ENCODE data around the gene IKZF2. TPM values are rescaled to one million over a fixed set of nuclear protein-coding genes. Genes with fewer than 3 reads are reported as not detected.

IKZF2 gene
- total and polyA plus RNA-seq, 7 donors = 0.29 to 11.6 (median 3.2) TPM

DNA sequence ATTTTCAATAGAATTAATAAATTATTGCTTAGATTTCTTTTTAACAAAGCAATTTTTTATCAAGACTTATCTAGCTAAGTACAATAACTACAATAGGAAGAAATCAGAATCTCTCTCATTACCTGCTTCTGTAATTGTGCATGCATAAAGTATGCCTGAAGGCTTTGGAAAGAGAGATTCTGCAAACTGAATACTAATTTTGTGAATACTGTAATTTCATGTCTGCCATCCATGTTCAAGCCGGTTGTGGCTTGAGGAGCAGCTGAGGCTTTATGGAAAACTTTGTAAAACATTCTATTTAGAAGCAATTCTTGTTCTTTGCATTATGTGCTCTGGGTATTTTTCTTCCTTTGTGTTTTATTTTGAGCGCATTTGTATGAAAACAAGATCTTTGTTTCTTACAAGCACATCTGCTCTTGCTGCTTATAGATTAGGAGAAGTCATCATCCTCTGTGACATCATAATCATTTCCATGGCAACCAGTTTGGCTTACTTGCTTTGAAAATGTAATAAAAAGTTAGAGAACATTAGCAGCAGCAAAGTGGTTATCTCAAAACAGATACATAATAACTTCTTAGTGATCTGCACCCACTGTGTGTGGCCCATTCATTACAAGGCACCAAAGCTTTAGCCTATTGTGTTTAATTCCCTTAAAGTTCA is 16.0 kb upstream of the IKZF2 start:
- ATAC-seq (no peak), DNase-seq (no peak)
- H3K36me3 ChIP-seq (ENCODE audit: insufficient read depth in 1 of 2, low read depth in 1 of 2) = no peaks in the 10 kb centered on the region
- intact Hi-C loops (cut with DNase I) = no loop called here
- no peaks in the 10 kb centered on the region for H3K27me3 ChIP-seq (ENCODE audit: insufficient read depth in 3 of 3, low read length in 2 of 3)
- H3K4me3 ChIP-seq = no peak overlapping the region
- 87 to 90% (median 87%) methylated on average over 2 of the region's 2 CpGs for WGBS, 3 donors
- TF ChIP-seq, protein P1, sequence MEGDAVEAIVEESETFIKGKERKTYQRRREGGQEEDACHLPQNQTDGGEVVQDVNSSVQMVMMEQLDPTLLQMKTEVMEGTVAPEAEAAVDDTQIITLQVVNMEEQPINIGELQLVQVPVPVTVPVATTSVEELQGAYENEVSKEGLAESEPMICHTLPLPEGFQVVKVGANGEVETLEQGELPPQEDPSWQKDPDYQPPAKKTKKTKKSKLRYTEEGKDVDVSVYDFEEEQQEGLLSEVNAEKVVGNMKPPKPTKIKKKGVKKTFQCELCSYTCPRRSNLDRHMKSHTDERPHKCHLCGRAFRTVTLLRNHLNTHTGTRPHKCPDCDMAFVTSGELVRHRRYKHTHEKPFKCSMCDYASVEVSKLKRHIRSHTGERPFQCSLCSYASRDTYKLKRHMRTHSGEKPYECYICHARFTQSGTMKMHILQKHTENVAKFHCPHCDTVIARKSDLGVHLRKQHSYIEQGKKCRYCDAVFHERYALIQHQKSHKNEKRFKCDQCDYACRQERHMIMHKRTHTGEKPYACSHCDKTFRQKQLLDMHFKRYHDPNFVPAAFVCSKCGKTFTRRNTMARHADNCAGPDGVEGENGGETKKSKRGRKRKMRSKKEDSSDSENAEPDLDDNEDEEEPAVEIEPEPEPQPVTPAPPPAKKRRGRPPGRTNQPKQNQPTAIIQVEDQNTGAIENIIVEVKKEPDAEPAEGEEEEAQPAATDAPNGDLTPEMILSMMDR (IDR thresholded peaks at IDR 0.05) = no peak
- H3K9me3 ChIP-seq = no peaks in the 10 kb centered on the region
- H3K27ac ChIP-seq = no peak overlapping the region
- H3K4me1 ChIP-seq = peaks cover 4% of the 10 kb centered on the region

DNA sequence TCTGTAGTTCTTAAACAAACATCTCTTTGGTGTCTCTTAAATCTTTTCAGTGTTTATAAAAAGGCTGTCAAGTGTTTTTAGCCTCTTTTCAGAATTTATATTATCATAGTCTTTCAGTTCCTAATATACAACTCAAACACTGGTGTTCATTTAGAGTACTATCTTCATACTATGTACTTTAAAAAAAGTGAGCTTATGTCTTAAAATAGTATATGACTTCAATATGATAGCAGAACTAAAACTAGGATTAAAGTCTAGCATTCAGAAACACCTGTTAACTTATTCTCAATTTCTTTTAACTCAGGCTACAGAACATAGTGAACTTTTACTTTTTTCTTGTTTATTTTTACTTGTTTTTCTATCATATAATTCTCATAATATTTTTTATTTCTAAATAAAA is 14.7 kb upstream of the IKZF2 start:
- H3K4me1 ChIP-seq = peaks cover 4% of the 10 kb centered on the region
- no peaks in the 10 kb centered on the region for H3K36me3 ChIP-seq (ENCODE audit: insufficient read depth in 1 of 2, low read depth in 1 of 2)

DNA sequence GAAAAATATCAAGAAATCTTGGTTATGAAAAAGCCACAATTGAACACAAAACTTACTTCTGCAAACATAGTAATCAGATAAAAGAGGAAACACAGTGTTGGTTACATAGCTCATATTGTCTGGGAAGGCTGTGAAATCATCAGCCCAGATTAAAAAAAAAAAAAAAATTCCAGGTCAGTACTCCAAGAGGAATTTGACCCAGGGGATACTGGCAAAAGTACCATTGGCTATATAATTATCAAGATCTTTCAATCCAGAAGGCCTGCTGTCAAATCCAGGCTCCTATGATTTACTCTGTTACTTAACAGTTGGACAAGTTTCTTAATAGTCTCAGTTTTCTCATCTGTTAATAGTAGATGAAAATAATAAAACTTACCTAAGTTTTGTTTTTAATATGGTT is 12.9 kb upstream of the IKZF2 start:
- ATAC-seq = no peak
- TF ChIP-seq, protein P1 (IDR thresholded peaks at IDR 0.05) = no peak

More for the DNA sequence above, 14.7 kb upstream of the IKZF2 start:
- H3K27me3 ChIP-seq (ENCODE audit: insufficient read depth in 3 of 3, low read length in 2 of 3) = no peaks in the 10 kb centered on the region
- H3K9me3 ChIP-seq = no peaks in the 10 kb centered on the region
- TF ChIP-seq, protein P1 (IDR thresholded peaks at IDR 0.05) = no peak
- H3K27ac ChIP-seq = peak overlapping the region; percentile 11
- intact Hi-C loops (cut with DNase I) = no loop called here
- no peak for DNase-seq
- H3K4me3 ChIP-seq = no peak overlapping the region
- peak in 2 of 4 donors; percentile 74 to 77 for ATAC-seq

DNA sequence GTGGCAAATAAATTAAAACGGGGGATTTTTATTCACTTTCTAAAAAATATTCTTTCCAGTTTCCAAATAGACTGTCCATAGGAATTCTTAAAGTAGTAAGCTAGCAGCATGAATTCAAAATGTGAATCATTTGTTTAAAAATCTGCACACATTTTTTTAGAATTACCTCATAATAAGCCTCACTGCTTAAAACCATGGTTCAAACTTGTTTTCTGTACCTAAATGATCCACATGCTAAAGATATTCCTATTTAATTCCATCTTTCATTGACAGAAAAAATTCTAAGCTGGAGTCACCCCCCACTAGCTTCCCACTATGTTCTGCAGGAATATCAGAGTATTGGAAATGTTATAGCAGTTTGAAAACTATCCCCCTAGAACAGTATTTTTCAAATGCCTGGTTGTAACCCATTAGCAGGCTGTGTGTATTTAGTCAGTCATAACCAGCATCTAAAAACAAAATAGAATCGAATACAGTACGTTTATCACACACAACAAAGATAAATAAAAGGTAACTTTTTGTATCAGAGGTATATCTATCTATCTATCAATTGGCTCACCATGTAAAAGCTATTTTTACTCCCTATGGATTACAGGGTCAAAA is 11.2 kb upstream of the IKZF2 start:
- Histone ChIP-seq H3K36me3 (ENCODE audit: insufficient read depth in 1 of 2, low read depth in 1 of 2) (no peaks in the 10 kb centered on the region), H3K4me3 (no peak overlapping the region), H3K9me3 (no peaks in the 10 kb centered on the region), H3K27ac (no peak overlapping the region), H3K27me3 (ENCODE audit: insufficient read depth in 3 of 3, low read length in 2 of 3) (no peaks in the 10 kb centered on the region), H3K4me1 (peaks cover 4% of the 10 kb centered on the region)
- intact Hi-C loops (cut with DNase I) = no loop called here
- TF ChIP-seq, protein P1 (IDR thresholded peaks at IDR 0.05) = no peak
- DNase-seq (no peak), ATAC-seq (no peak)
- whole genome bisulfite sequencing, 3 donors = 74 to 84% (median 78%) methylated on average over 3 of the region's 3 CpGs

More for the DNA sequence above, 12.9 kb upstream of the IKZF2 start:
- no peak for DNase-seq
- Histone ChIP-seq H3K4me3 (no peak overlapping the region), H3K9me3 (no peaks in the 10 kb centered on the region), H3K4me1 (peaks cover 4% of the 10 kb centered on the region), H3K36me3 (ENCODE audit: insufficient read depth in 1 of 2, low read depth in 1 of 2) (no peaks in the 10 kb centered on the region), H3K27me3 (ENCODE audit: insufficient read depth in 3 of 3, low read length in 2 of 3) (no peaks in the 10 kb centered on the region), H3K27ac (no peak overlapping the region)
- intact Hi-C loops (cut with DNase I) = no loop called here

Data from psoas muscle (tissue), 8 donors.